MG63 (cell line): ENCODE data around the gene SHC1. TPM values are rescaled to one million over a fixed set of nuclear protein-coding genes. Genes with fewer than 3 reads are reported as not detected.

Experiments
- DNase-seq: peaks from one replicate; pipeline ENCODE4 v3.0.0-alpha.2; 2020
- H3K27me3 ChIP-seq: fragments of 250-450 bp; sonication (Bioruptor Pico); 2 replicates; pipeline ENCODE4 v1.5.1; 2020; ENCODE audit warnings: mild to moderate bottlenecking, moderate library complexity
- H3K36me3 ChIP-seq: fragments of 250-450 bp; sonication (Bioruptor Pico); 2 replicates; pipeline ENCODE4 v1.5.1; 2020; ENCODE audit warnings: mild to moderate bottlenecking, moderate library complexity
- H3K4me3 ChIP-seq: fragments of 250-450 bp; sonication (Bioruptor Pico); 2 replicates; pipeline ENCODE4 v1.5.1; 2020; ENCODE audit warnings: mild to moderate bottlenecking, moderate library complexity
- H3K9me3 ChIP-seq: fragments of 250-450 bp; sonication (Bioruptor Pico); 2 replicates; pipeline ENCODE4 v1.5.1; 2020; ENCODE audit warnings: mild to moderate bottlenecking, moderate library complexity
- total RNA-seq: library from RNA; depleted of rRNA; stranded (reverse); fragments of >200 nt; shearing (Covaris generic); gene quantifications from 2 replicates; pipeline ENCODE4 v1.2.3, GENCODE V29; 2014; ENCODE audit warnings: low replicate concordance; rRNA removed

Gene SHC1
- total RNA-seq: 140 and 175 TPM in 2 replicates

GRCh38 chr1:154970631-154971340, at the start of gene SHC1:
SHC1 (minus strand) TSS chr1:154970747; CDS start chr1:154970526, 221 bp downstream.
- Histone ChIP-seq H3K4me3 (peak within 1 kb of the TSS; percentile 45), H3K9me3 (no peaks in the 10 kb centered on the region), H3K36me3 (peaks cover 56% of the 10 kb centered on the region), H3K27me3 (no peaks in the 10 kb centered on the region)
- DNase-seq: peak; percentile 99

- Histone ChIP-seq H3K4me3 (no peak overlapping the region), H3K27me3 (no peaks in the 10 kb centered on the region), H3K9me3 (no peaks in the 10 kb centered on the region), H3K36me3 (peaks cover 42% of the 10 kb centered on the region)
- DNase-seq: no peak
Measured at GRCh38 chr1:155019377-155020245, 49.1 kb upstream of the SHC1 start.

GRCh38 chr1:155018617-155019348, 48.2 kb upstream of the SHC1 start:
- H3K9me3 ChIP-seq: no peaks in the 10 kb centered on the region
- no peak for DNase-seq
- H3K4me3 ChIP-seq: no peak overlapping the region
- H3K36me3 ChIP-seq: peaks cover 50% of the 10 kb centered on the region
- no peaks in the 10 kb centered on the region for H3K27me3 ChIP-seq

GRCh38 chr1:155017946-155018316, 47.4 kb upstream of the SHC1 start:
- Histone ChIP-seq H3K36me3 (peaks cover 55% of the 10 kb centered on the region), H3K9me3 (no peaks in the 10 kb centered on the region), H3K4me3 (no peak overlapping the region), H3K27me3 (no peaks in the 10 kb centered on the region)
- DNase-seq: no peak

GRCh38 chr1:155017041-155017945, 46.7 kb upstream of the SHC1 start:
- H3K4me3 ChIP-seq: peak overlapping the region; percentile 1

GRCh38 chr1:155016231-155016831, 45.8 kb upstream of the SHC1 start:
- H3K4me3 ChIP-seq: no peak overlapping the region
- H3K9me3 ChIP-seq: no peaks in the 10 kb centered on the region
- peaks cover 65% of the 10 kb centered on the region for H3K36me3 ChIP-seq
- H3K27me3 ChIP-seq: no peaks in the 10 kb centered on the region
- DNase-seq: no peak

More at GRCh38 chr1:155017041-155017945, 46.7 kb upstream of the SHC1 start:
- H3K27me3 ChIP-seq: no peaks in the 10 kb centered on the region
- no peaks in the 10 kb centered on the region for H3K9me3 ChIP-seq
- peaks cover 60% of the 10 kb centered on the region for H3K36me3 ChIP-seq
- peak; percentile 99 for DNase-seq

GRCh38 chr1:155015527-155016230, 45.1 kb upstream of the SHC1 start:
- DNase-seq: no peak
- H3K4me3 ChIP-seq: no peak overlapping the region

GRCh38 chr1:155014709-155015508, 44.4 kb upstream of the SHC1 start:
- no peaks in the 10 kb centered on the region for H3K27me3 ChIP-seq
- no peaks in the 10 kb centered on the region for H3K9me3 ChIP-seq
- peaks cover 75% of the 10 kb centered on the region for H3K36me3 ChIP-seq
- no peak for DNase-seq
- H3K4me3 ChIP-seq: no peak overlapping the region

More at GRCh38 chr1:155015527-155016230, 45.1 kb upstream of the SHC1 start:
- Histone ChIP-seq H3K27me3 (no peaks in the 10 kb centered on the region), H3K9me3 (no peaks in the 10 kb centered on the region), H3K36me3 (peaks cover 70% of the 10 kb centered on the region)

- no peak overlapping the region for H3K4me3 ChIP-seq
- no peak for DNase-seq
- H3K27me3 ChIP-seq: no peaks in the 10 kb centered on the region
- H3K36me3 ChIP-seq: peaks cover 74% of the 10 kb centered on the region
- no peaks in the 10 kb centered on the region for H3K9me3 ChIP-seq
Measured at GRCh38 chr1:155013632-155014031, 43.1 kb upstream of the SHC1 start.

GRCh38 chr1:155012776-155013602, 42.4 kb upstream of the SHC1 start:
- Histone ChIP-seq H3K27me3 (no peaks in the 10 kb centered on the region), H3K9me3 (no peaks in the 10 kb centered on the region), H3K36me3 (peaks cover 77% of the 10 kb centered on the region), H3K4me3 (no peak overlapping the region)
- DNase-seq: no peak

- H3K27me3 ChIP-seq: no peaks in the 10 kb centered on the region
- peaks cover 82% of the 10 kb centered on the region for H3K36me3 ChIP-seq
- peak; percentile 62 for DNase-seq
Measured at GRCh38 chr1:155012026-155012546, 41.5 kb upstream of the SHC1 start.

GRCh38 chr1:155011437-155012025, 41.0 kb upstream of the SHC1 start:
- H3K9me3 ChIP-seq: no peaks in the 10 kb centered on the region
- no peak for DNase-seq
- peaks cover 83% of the 10 kb centered on the region for H3K36me3 ChIP-seq
- no peak overlapping the region for H3K4me3 ChIP-seq
- no peaks in the 10 kb centered on the region for H3K27me3 ChIP-seq

More at GRCh38 chr1:155012026-155012546, 41.5 kb upstream of the SHC1 start:
- Histone ChIP-seq H3K9me3 (no peaks in the 10 kb centered on the region), H3K4me3 (no peak overlapping the region)

- DNase-seq: no peak
- Histone ChIP-seq H3K36me3 (peaks cover 83% of the 10 kb centered on the region), H3K9me3 (no peaks in the 10 kb centered on the region), H3K27me3 (no peaks in the 10 kb centered on the region), H3K4me3 (no peak overlapping the region)
Measured at GRCh38 chr1:155011004-155011416, 40.5 kb upstream of the SHC1 start.
